ENCODE results near the gene NCDN.

The NCDN gene

DNA sequence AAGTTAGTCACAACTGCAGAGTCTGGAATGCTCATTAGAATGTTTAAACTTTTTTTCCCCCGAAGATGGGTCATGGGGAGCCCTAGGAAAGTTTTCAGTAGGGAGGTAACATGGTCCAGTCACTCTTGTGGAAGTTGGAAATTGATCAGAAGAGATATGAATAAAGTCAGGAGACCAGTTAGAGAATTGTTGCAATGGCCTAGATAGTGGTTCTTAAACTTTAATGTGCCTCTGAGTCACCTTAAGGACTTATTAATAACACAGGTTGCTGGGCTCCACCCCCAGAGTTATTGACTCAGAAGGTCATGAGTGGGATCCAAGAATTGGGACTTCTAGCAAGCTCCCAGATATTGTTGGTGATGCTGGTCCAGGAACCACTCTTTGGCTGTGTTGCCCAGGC, 12.3 kb downstream of the NCDN start:
- Histone ChIP-seq H4K20me1 (ENCODE audit: insufficient read depth) (no peaks in the 10 kb centered on the region), H3K36me3 (ENCODE audit: insufficient read depth) (no peaks in the 10 kb centered on the region), H3K9ac (no peak overlapping the region), H3K4me2 (no peak overlapping the region), H3K27me3 (ENCODE audit: insufficient read depth, low read depth) (no peaks in the 10 kb centered on the region), H3K79me2 (ENCODE audit: insufficient read depth, low read depth) (no peaks in the 10 kb centered on the region), H3K4me1 (ENCODE audit: low read depth, poor library complexity, severe bottlenecking) (no peaks in the 10 kb centered on the region), H3K27ac (no peak overlapping the region), H3K4me3 (IDR thresholded peaks at IDR 0.05; ENCODE audit: insufficient read depth, low read depth, low read length) (no peak overlapping the region), H2AFZ (ENCODE audit: low read depth) (no peak overlapping the region)
- TF ChIP-seq, protein P1, sequence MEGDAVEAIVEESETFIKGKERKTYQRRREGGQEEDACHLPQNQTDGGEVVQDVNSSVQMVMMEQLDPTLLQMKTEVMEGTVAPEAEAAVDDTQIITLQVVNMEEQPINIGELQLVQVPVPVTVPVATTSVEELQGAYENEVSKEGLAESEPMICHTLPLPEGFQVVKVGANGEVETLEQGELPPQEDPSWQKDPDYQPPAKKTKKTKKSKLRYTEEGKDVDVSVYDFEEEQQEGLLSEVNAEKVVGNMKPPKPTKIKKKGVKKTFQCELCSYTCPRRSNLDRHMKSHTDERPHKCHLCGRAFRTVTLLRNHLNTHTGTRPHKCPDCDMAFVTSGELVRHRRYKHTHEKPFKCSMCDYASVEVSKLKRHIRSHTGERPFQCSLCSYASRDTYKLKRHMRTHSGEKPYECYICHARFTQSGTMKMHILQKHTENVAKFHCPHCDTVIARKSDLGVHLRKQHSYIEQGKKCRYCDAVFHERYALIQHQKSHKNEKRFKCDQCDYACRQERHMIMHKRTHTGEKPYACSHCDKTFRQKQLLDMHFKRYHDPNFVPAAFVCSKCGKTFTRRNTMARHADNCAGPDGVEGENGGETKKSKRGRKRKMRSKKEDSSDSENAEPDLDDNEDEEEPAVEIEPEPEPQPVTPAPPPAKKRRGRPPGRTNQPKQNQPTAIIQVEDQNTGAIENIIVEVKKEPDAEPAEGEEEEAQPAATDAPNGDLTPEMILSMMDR (conservative IDR thresholded peaks at IDR 0.05; ENCODE audit: low read depth, low read length): no peak

DNA sequence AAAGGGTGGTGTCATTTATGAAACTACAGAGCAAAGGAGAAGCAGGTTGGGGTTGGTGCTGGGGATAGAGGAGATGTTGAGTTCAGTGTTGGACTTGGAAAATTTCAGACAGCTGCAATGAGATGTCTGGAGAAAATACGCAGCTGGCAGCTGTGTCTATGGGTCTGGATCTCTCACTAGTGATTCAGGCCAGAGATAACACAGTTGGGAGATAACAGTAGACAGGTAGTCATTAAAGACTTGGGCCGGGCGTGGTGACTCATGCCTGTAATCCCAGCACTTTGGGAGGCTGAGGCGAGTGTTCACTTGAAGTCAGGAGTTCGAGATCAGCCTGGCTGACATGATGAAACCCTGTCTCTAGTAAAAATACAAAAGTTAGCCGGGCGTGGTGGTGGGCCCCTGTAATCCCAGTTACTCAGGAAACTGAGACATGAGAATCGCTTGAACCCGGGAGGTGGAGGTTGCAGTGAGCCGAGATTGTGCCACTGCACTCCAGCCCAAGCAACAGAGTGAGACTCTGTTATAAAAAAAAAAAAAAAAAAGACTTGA, 13.1 kb downstream of the NCDN start:
- Histone ChIP-seq H3K4me3 (IDR thresholded peaks at IDR 0.05; ENCODE audit: insufficient read depth, low read depth, low read length) (no peak overlapping the region), H3K4me1 (ENCODE audit: low read depth, poor library complexity, severe bottlenecking) (no peaks in the 10 kb centered on the region), H3K27ac (no peak overlapping the region), H3K27me3 (ENCODE audit: insufficient read depth, low read depth) (no peaks in the 10 kb centered on the region), H3K36me3 (ENCODE audit: insufficient read depth) (no peaks in the 10 kb centered on the region), H3K79me2 (ENCODE audit: insufficient read depth, low read depth) (no peaks in the 10 kb centered on the region), H3K9ac (no peak overlapping the region), H4K20me1 (ENCODE audit: insufficient read depth) (no peaks in the 10 kb centered on the region), H2AFZ (ENCODE audit: low read depth) (no peak overlapping the region), H3K4me2 (no peak overlapping the region)
- TF ChIP-seq, protein P1 (conservative IDR thresholded peaks at IDR 0.05; ENCODE audit: low read depth, low read length): no peak

DNA sequence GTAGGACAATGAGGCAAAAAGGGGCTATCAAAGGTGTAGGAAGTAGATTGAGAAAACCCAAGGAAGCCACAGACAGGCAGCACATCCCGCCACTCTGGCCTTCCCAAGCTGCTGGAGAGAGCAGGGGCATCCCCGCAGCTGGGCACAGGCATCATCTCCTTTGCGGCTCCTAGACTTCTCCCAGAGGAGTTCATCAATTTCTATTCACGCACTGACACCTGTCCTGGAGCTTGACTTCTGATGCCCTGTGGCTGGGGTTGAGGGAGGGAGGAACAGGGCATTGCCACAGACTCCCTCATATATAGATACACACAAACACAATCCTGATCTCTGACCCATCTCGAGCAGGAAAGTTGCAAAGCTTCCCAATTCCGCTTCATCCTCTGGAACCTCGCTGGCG, 13.7 kb downstream of the NCDN start:
- no peak overlapping the region for H2AFZ ChIP-seq (ENCODE audit: low read depth)
- no peaks in the 10 kb centered on the region for H4K20me1 ChIP-seq (ENCODE audit: insufficient read depth)
- TF ChIP-seq, protein P1 (conservative IDR thresholded peaks at IDR 0.05; ENCODE audit: low read depth, low read length): no peak
- no peak overlapping the region for H3K4me2 ChIP-seq
- no peaks in the 10 kb centered on the region for H3K27me3 ChIP-seq (ENCODE audit: insufficient read depth, low read depth)
- H3K9ac ChIP-seq: no peak overlapping the region
- H3K4me3 ChIP-seq (IDR thresholded peaks at IDR 0.05; ENCODE audit: insufficient read depth, low read depth, low read length): no peak overlapping the region
- no peaks in the 10 kb centered on the region for H3K36me3 ChIP-seq (ENCODE audit: insufficient read depth)
- H3K79me2 ChIP-seq (ENCODE audit: insufficient read depth, low read depth): no peaks in the 10 kb centered on the region
- H3K4me1 ChIP-seq (ENCODE audit: low read depth, poor library complexity, severe bottlenecking): no peaks in the 10 kb centered on the region
- no peak overlapping the region for H3K27ac ChIP-seq

DNA sequence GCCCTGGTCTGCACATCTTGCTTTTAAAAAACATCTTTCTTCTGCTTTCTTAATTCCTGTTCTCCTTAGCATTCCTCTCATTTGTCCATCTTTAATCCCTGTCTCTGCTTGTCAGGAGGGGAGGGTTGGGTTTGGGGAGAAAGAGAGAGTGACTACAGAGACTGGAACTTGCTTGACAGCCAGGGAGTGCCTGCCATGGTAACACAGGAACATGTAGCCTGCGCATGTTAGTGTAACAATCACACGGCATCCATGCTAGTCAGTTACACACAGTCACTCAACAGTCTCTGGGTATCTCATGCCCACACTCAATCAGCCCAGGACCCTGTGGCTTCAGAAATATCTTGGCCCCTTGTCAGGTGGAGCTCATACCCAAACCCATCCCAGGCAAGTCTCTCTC, 14.7 kb downstream of the NCDN start:
- no peak overlapping the region for H3K9ac ChIP-seq
- no peaks in the 10 kb centered on the region for H3K4me1 ChIP-seq (ENCODE audit: low read depth, poor library complexity, severe bottlenecking)
- no peaks in the 10 kb centered on the region for H3K27me3 ChIP-seq (ENCODE audit: insufficient read depth, low read depth)
- no peaks in the 10 kb centered on the region for H4K20me1 ChIP-seq (ENCODE audit: insufficient read depth)
- H3K27ac ChIP-seq: no peak overlapping the region
- H2AFZ ChIP-seq (ENCODE audit: low read depth): no peak overlapping the region
- TF ChIP-seq, protein P1 (conservative IDR thresholded peaks at IDR 0.05; ENCODE audit: low read depth, low read length): no peak
- no peaks in the 10 kb centered on the region for H3K36me3 ChIP-seq (ENCODE audit: insufficient read depth)
- no peak overlapping the region for H3K4me2 ChIP-seq
- H3K79me2 ChIP-seq (ENCODE audit: insufficient read depth, low read depth): no peaks in the 10 kb centered on the region
- H3K4me3 ChIP-seq (IDR thresholded peaks at IDR 0.05; ENCODE audit: insufficient read depth, low read depth, low read length): no peak overlapping the region

Measured in KMS-11 (cell line).